HUDEP-2 (cell line): ENCODE measurements around the gene C10orf67.
"Not testable (repeated sequence)": the region's sequence is repeated elsewhere in the genome, so short reads cannot be mapped to it uniquely, and the experiment has no call there.

Source experiments
- DNase-seq, 76 experiments: peaks; one replicate each; lab custom pipeline; 2025; ENCODE audit not compliant: unreplicated experiment in 76 of 76; lab: John Stamatoyannopoulos, UW

C10orf67 gene

DNA sequence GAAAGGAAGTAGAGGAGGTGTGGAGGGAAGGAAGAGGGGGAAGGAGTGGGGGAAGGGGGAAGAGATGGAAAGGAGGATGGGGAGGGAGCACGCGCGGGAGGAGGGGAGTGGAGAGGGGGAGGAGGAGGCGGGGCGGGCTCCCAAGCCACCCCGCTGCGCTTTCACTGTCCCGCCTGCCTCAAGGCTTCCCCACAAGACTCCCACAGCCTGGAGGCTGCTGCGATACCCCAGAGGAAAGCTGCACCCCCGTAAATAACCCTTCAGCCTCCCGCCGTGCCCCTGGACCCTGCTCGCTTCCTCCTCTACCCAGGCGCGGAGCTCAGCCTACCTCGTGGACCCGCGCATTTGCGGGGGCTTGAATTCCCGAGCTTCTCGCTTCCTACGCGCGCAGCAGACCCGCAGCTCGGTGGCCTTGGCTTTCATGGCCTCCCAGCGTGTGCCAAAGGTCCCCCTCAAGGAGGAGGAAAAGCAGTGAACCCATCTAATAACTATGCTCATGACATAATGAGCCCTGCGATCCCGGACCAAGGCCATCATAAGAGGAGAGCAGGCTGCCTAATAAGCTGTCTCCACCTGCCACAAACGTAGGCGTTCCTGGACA is at the start of gene C10orf67:
C10orf67 (minus strand) TSS at position 557 of the 601 bp plus-strand sequence; CDS start at position 534, 23 bp downstream.
- DNase-seq = no peak

DNA sequence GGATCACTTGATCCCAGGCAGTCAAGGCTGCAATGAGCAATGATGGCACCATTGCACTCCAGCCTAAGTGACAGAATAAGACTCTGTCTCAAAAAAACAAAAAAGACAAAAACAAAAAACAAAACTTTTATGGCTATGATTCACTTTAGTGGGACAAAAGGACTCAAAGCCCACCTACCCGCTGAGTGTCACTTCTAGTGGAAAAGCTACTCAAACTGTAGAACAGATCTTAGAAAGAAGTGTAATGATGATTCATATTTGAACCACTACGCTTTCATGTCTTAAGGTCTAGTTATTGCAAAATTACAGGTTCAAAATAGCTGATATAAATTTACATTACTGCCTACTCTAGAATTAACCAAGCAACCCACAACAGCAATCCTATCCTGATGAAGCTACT is 47.2 kb upstream of the C10orf67 start:
- DNase-seq = no peak

DNA sequence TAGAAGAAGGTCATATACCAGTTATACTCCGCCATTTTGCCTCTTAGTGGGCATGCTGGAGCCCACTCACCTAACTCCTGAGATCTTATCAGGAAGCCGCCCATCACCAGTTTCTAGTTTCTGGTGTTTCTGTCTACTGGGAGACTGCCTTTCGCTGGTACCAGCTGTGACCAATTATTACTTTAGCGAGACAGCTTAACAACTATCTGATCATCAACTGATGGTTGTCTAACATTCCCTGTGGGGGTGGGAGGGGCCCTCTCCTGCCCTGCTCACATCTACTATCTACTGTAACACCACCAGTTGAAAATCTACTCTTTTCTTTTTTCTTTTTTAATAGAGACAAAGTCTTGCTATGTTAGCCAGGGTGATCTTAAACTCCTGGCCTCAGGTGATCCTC is 46.2 kb upstream of the C10orf67 start:
- no peak for DNase-seq

DNA sequence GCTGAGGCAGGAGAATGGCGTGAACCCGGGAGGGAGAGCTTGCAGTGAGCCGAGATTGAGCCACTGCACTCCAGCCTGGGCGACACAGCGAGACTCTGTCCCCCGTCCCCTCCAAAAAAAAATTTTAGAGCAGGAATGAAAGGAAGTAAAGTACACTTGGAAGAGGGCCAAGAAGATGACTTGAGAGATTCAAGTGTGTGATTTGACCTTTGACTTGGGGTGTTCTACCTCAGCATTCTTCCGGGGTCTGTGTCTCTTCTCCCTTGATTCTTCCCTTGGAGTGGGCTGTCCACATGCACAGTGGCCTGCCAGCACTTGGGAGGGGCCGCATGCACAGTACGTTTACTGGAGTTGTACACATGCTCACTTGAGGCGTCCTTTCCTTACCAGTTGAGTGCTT is 45.8 kb upstream of the C10orf67 start:
- not testable (repeated sequence) for DNase-seq

DNA sequence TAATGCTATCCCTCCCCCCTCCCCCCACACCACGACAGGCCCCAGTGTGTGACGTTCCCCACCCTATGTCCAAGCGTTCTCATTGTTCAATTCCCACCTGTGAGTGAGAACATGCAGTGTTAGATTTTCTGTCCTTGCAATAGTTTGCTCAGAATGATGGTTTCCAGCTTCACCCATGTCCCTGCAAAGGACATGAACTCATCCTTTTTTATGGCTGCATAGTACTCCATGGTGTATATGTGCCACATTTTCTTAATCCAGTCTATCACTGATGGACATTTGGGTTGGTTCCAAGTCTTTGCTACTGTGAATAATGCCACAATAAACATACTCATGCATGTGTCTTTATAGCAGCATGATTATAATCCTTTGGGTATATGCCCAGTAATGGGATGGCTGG is 42.9 kb upstream of the C10orf67 start:
- not testable (repeated sequence) for DNase-seq

DNA sequence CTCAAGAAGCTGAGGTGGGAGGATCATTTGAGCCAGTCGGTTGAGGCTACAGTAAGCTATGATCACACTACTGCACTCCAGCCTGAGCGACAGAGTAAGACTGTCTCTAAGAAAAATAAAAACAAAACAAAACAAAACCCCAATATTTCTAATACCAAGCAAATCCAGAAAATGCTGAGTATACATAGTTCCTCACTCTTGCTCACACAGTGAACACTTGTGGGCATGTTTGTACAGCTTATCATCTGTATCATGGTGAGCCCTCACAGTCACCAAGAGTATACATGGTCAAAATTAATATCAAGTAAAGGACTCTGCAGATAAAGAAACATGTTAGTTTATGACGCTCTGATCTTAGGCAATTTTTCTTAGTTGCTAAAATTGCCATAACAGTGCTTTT is 41.5 kb upstream of the C10orf67 start:
- DNase-seq = no peak

DNA sequence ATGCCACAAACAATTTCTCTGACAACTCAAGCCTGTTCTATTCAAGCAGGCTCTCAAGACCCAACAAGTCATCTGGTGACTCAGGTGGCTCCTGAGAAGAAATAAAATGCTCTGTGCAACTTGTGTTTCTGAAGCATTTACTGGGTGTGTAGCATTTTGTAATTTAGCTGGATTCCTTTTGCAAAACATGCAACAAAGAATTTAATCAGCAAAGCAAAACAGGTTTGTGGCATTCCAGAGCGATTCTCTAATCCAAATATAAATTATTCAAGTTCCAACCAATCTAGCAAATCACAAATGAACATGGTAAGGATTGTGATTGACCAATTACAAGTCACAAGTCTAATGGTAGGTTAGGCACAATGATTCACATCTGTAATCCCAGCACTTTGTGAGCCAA is 39.8 kb upstream of the C10orf67 start:
- no peak for DNase-seq

DNA sequence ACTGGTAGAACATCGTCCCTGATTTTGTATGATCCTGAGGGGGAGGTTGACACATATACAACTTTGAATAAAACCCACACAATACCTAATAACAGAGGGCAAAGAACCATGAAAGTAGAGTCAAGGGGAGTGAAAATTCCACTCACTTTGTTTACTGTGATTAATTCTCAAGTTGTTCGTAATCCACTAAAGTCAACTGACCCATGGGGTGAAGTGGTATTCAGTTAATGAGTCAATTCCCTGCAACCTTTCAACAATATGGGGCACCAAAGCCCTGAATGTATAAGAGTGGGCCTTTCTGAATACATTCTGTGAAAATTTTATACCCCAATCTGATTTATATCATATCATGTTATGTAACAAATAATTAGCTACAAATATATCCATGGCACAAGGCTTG is 39.0 kb upstream of the C10orf67 start:
- no peak for DNase-seq

DNA sequence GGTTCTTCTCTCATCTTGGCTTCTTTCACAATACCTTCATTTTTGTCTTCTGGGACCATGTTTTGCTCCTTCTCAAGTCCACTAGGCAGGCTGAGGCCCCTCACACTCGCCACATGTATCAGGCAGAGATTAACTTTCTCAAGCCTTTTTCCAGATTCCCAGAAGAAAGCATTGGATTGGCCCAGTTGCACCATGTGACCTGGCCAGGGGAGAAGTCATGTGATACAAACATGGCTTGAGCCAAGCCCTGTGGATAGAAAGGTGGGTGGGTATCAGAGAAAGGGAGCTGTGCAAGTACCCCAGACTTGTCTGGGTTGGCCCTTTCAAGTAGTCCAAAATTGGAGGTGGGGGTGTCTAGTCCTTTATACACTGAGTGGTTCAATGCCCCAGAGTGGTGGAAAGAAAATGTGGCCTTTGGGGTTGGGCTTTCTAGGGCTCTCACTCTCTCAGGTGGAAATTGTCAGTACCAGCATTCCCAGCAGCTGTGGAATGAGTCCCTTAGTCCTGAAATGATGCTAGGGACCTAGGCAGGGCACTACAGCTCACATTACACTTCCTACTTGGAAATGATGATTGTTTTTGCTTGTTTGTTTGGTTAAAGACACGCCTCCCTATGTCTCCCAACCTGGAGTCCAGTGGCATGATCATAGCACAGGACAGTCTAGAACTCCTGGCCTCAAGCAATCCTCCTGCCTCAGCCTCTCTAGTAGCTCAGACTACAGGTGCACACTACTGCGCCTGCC is 36.9 kb upstream of the C10orf67 start:
- DNase-seq = no peak

DNA sequence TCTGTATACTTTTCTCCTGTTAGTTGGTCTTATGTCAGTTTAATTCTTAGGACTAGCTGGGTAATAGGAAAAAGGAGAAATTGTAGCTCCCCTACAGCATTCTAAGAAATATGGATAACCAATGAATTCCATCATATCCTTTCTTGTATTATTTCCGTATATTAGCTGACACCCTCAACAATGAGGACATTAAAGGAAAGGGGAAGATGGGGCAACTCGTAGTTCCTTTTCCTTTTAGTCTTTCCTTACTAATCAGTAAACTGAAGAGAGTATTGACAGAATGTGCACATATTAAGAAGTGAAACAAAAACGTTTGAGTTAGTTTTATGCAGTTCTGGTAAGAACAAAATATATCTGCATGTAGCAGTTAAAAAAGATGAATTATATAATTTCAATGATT is 35.1 kb upstream of the C10orf67 start:
- no peak for DNase-seq

DNA sequence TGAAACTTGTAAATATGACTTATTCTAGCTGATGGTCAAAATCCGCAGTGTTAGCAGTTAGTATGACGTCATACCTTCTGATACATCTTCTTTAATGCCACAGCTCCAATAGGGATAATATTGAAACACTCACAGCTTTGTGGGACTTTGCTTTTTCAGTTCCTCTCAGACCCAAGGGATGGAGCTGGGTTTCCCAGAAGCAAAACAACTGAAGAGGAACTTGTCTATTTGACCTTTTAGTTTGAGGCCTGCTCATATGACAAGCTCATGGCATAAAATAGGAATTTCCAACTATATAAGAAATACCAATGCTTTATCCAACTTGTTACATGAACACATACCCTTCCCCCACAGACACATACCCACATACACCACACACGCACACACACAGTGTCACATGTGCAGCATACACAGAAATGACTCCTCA is 31.6 kb upstream of the C10orf67 start:
- no peak for DNase-seq

DNA sequence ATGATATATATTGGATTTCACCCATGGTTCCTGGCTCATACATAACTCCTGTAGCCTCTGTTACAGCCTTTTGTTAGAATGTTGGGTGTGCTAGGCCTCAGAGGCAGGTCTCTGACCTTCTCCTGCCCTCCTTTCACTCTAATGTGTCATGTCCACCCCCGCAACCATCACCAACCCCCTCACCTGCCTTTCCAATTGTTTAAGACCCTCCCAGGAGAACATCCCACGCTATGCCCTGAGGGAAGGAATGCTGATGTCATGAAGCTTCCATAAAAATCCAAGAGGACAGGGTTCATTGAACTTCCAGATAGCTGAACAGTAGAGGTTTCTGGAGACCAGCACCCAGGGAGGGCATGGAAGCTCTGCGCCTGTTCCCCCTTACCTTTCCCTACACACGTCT is 30.8 kb upstream of the C10orf67 start:
- no peak for DNase-seq

DNA sequence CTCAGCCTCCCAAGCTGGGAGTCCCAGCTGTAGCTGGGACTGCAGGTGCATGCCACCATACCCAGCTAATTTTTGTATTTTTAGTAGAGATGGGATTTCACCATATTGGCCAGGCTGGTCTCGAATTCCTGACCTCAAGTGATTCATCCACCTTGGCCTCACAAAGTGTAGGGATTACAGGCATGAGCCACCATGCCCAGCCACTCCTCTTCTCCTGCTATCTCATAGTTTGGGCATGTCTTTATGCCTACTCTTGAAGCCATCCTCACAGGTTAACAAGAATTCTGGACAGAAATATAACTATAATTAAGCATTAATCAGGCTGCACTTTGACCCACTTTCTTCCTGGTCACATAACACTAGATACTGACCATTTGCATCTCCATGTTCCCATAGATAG is 28.6 kb upstream of the C10orf67 start:
- no peak for DNase-seq

DNA sequence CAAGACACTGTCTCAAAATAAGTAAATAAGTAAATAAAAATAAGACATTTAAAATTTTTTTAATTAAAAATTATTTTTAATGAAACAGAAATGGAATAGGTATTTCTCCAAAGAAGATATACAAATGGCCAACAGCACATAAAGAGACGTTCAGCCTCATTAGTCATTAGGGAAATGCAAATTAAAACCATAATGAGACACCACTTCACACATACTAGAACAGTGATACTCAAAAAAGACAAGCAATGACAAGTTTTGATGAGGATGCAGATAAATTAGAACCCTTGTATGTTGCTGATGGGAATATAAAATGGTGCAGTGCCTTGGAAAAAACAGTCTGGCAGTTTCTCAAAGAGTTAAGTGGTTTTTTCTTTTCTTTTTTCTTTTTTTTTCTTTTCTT is 26.5 kb upstream of the C10orf67 start:
- DNase-seq = no peak

DNA sequence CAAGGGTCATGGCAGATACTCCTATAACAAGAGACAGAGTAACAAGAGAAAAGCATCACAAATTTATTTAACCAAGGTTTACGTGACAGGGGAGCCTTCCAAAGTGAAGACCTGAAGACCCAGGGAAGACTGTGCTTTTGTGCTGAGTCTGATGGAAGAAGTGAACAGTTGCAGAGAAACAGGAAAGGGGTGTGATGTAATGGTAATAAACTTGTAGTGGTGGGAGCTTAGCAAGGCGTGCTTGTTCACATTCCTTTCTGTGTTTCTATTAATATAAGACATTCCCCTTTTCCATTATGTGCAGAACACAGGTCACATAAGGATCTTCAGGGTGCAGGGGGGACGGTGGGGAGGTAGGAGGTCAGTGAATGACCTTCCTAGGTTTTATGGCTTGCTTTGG is 25.5 kb upstream of the C10orf67 start:
- no peak for DNase-seq

DNA sequence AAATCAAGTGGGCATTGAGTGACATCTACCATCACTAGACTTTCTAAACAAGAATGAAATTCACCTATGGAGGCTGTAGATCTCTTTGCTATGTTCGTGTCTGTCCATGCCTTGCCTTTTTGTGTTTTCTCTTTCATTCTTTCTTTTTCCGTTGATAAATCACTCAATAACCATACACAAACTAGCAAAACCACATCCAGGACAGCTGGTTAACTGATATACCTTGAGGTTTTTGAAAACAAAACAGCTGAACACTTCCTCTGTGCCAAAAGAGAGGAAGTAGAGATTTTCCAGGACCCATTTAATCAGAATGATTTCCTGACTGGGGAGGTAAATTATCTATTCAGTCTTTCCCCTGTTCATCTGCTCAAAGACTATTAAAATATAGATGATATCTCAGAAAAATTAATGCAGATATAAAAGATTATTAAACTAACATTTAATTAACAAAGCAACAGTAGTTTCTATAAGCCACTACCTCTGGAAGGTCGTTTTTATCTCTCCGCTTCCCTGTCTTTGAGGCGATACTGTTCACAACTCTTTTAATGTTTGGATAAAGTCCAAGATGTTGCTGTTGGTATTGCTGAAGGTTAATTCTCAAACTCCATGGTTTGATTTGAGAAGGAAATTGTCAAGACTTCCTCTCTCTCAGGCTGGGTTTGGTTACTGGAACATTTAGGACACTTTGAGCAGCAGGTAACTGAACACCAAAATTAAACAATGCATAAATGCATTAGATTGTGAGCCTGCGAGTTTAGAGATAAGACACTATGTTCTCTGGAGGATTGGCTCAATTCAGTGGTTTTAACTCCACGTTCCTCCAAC is 24.4 kb upstream of the C10orf67 start:
- no peak for DNase-seq

DNA sequence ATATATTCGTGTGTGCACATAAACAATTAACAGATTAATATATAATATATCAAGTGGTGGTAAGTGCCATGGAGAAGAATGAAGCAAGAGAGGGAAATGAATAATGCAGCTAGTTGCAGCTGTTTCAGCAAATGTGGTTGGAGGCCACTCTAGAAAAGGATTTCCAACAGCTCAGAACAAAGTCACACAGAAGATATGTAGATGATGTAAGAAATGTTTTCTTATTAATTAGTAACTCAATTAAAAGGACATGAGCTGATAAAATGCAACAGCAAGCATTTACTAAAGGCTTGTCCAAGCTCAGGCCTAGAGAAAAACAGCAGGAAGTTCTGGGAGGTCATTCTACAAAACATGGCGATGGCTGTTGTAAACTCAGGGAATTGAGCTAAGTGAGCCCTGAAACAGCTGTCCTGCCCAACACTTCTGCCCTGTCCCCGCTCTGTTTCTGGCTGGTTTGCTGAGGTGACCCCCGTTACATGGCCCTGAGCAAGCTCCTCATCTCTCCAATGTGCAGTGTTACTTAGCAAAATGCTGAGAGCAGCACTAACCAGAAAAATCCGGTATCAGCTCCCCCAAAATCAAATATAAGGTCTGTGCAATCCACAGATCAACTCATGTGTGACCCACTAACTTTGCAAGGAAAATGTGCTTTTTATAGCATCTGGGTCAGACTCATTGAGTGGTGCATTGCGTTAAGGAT is 23.4 kb upstream of the C10orf67 start:
- no peak for DNase-seq

DNA sequence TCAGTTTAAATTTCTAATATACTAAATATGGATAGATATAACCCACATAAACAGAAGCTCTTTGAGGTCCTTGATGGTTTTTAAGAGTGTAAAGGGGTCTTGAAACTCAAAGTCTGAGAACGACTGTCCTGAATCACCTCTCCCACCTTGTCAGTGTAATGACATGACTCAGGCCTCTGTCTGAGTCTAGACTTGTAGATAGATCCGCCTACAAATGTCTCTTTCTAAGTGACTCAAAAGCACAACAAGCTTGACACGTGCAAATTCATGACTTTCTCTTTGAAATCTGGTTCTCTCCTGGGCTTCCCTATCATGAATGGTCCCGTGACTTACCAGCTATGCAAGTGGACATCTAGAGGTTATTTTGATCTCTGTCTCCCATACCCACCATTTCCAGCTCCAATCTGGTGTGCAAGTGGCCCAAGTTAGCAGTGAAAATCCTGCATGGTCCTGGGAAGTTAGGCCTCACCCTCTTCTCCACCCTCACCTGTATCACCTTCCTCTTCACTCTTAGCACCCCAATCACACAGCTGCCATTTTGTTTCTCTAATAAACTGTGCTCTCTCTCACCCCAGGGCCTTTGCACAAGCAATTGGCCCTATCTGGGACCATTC is 20.9 kb upstream of the C10orf67 start:
- not testable (repeated sequence) for DNase-seq

DNA sequence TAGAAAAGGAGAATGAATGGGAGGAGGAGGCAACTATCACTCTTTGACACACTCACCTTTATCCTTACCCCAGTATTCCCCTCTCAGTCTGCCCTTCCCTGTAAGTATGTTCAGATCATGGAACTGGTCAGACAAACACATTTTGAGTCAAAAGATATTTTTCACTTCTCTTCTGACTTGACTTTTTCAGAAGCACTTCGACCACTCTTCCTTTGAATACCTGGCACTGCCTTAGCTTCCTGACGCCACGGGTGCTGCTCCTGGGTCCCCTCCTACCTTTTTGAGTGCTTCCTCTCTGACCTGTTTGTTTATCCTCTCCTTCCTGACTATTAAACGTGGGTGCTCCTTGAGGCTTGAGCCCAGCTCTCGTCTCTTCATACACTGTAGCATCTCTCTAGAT is 19.8 kb upstream of the C10orf67 start:
- no peak for DNase-seq

DNA sequence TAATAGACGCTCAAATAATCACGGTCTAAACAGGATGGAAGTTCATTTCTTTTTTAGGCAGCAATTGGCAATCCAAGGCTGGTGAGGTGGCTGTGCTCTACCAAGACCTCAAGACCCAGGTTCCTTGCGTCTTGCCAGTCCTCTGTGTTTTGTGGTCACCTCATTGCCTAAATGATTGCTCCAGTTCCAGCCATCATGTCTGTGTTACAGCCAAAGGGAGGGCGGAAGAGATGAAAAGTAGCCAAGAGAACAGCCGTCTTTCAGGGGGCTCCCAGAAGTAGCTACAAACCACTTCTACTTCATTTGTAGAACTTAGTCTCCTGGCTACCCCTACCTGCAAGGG is 19.2 kb upstream of the C10orf67 start:
- DNase-seq = no peak
